Measurements from ENCODE around the gene GP1BB.

The GP1BB gene

GRCh38 chr22:19742160-19743066 is 19.1 kb downstream of the GP1BB start:
- no peak for DNase-seq

GRCh38 chr22:19743081-19743480 is 19.7 kb downstream of the GP1BB start:
- DNase-seq: no peak

GRCh38 chr22:19743651-19744050 is 20.3 kb downstream of the GP1BB start:
- no peak for DNase-seq

GRCh38 chr22:19744350-19745006 is 21.1 kb downstream of the GP1BB start:
- DNase-seq: no peak

GRCh38 chr22:19745155-19746101 is 22.1 kb downstream of the GP1BB start:
- DNase-seq: no peak

GRCh38 chr22:19746726-19747125 is 23.4 kb downstream of the GP1BB start:
- no peak for DNase-seq

GRCh38 chr22:19747551-19747950 is 24.2 kb downstream of the GP1BB start:
- DNase-seq: no peak

- no peak for DNase-seq
These were observed 24.8 kb downstream of the GP1BB start for GRCh38 chr22:19748139-19748538.

GRCh38 chr22:19748991-19749664 is 25.8 kb downstream of the GP1BB start:
- DNase-seq: no peak

- DNase-seq: no peak
These were observed 26.5 kb downstream of the GP1BB start for GRCh38 chr22:19749876-19750275.

- DNase-seq: no peak
These were observed 27.5 kb downstream of the GP1BB start for GRCh38 chr22:19750507-19751490.

GRCh38 chr22:19751497-19752245 is 28.3 kb downstream of the GP1BB start:
- no peak for DNase-seq

GRCh38 chr22:19753090-19753842 is 29.9 kb downstream of the GP1BB start:
- DNase-seq: no peak

- DNase-seq: no peak
These were observed 30.8 kb downstream of the GP1BB start for GRCh38 chr22:19753996-19754700.

- no peak for DNase-seq
These were observed 31.4 kb downstream of the GP1BB start for GRCh38 chr22:19754701-19755144.

GRCh38 chr22:19755145-19755710 is 31.9 kb downstream of the GP1BB start:
- no peak for DNase-seq

- no peak for DNase-seq
These were observed 32.5 kb downstream of the GP1BB start for GRCh38 chr22:19755722-19756287.

All from stimulated activated CD4-positive, alpha-beta T cell treated with anti-CD3 and anti-CD28 coated beads, Interleukin-4, amount 100 ng/mL, for 4 hours (primary cell).